Renal pelvis (tissue), 12 donors: ENCODE measurements around the gene OTULIN. TPM values are rescaled to one million over a fixed set of nuclear protein-coding genes. Genes with fewer than 3 reads are reported as not detected.

Source experiments
- DNase-seq: peaks from one replicate; pipeline ENCODE4 v3.0.0-alpha.2; 2013
- long read RNA-seq, 16 experiments: transcript quantifications; one replicate each; lab custom pipeline, GENCODE V29; 2026
- polyA plus RNA-seq, 3 donors: library from polyadenylated mRNA; unstranded; fragments of 120-200 nt; gene quantifications; one replicate each; pipeline ENCODE4 v1.2.1, GENCODE V29; 2013; ENCODE audit not compliant: insufficient read length in 3 of 3

OTULIN gene
- polyA plus RNA-seq: 10 to 100 TPM; 17.1 to 20.1 (median 18.0) TPM
- long read RNA-seq, donor 1, full-length matches to known transcripts: 3 of 23 reads
- long read RNA-seq, donor 1, partial matches to known transcripts: 20 of 23 reads
- long read RNA-seq, donor 1, other reads (novel, unspliced or antisense): 0 of 23 reads
- long read RNA-seq, donor 2, full-length matches to known transcripts: 1 of 12 reads
- long read RNA-seq, donor 2, partial matches to known transcripts: 11 of 12 reads
- long read RNA-seq, donor 2, other reads (novel, unspliced or antisense): 0 of 12 reads
- long read RNA-seq, donor 3, full-length matches to known transcripts: 1 of 1 reads
- long read RNA-seq, donor 3, partial matches to known transcripts: 0 of 1 reads
- long read RNA-seq, donor 3, other reads (novel, unspliced or antisense): 0 of 1 reads
- long read RNA-seq, donor 4, full-length matches to known transcripts: 2 of 13 reads
- long read RNA-seq, donor 4, partial matches to known transcripts: 11 of 13 reads
- long read RNA-seq, donor 4, other reads (novel, unspliced or antisense): 0 of 13 reads
- long read RNA-seq, donor 5, full-length matches to known transcripts: 2 of 2 reads
- long read RNA-seq, donor 5, partial matches to known transcripts: 0 of 2 reads
- long read RNA-seq, donor 5, other reads (novel, unspliced or antisense): 0 of 2 reads
- long read RNA-seq, donor 6, full-length matches to known transcripts: 5 of 5 reads
- long read RNA-seq, donor 6, partial matches to known transcripts: 0 of 5 reads
- long read RNA-seq, donor 6, other reads (novel, unspliced or antisense): 0 of 5 reads
- long read RNA-seq, donor 7, full-length matches to known transcripts: 3 of 27 reads
- long read RNA-seq, donor 7, partial matches to known transcripts: 19 of 27 reads
- long read RNA-seq, donor 7, other reads (novel, unspliced or antisense): 5 of 27 reads
- long read RNA-seq, donor 8, full-length matches to known transcripts: 3 of 3 reads
- long read RNA-seq, donor 8, partial matches to known transcripts: 0 of 3 reads
- long read RNA-seq, donor 8, other reads (novel, unspliced or antisense): 0 of 3 reads
- long read RNA-seq, donor 9, full-length matches to known transcripts: 5 of 12 reads
- long read RNA-seq, donor 9, partial matches to known transcripts: 7 of 12 reads
- long read RNA-seq, donor 9, other reads (novel, unspliced or antisense): 0 of 12 reads
- long read RNA-seq, donor 10, full-length matches to known transcripts: 2 of 2 reads
- long read RNA-seq, donor 10, partial matches to known transcripts: 0 of 2 reads
- long read RNA-seq, donor 10, other reads (novel, unspliced or antisense): 0 of 2 reads
- long read RNA-seq, donor 11, full-length matches to known transcripts: 4 of 19 reads
- long read RNA-seq, donor 11, partial matches to known transcripts: 15 of 19 reads
- long read RNA-seq, donor 11, other reads (novel, unspliced or antisense): 0 of 19 reads
- long read RNA-seq, donor 12, full-length matches to known transcripts: 4 of 4 reads
- long read RNA-seq, donor 12, partial matches to known transcripts: 0 of 4 reads
- long read RNA-seq, donor 12, other reads (novel, unspliced or antisense): 0 of 4 reads
- long read RNA-seq, donor 13, full-length matches to known transcripts: 5 of 22 reads
- long read RNA-seq, donor 13, partial matches to known transcripts: 17 of 22 reads
- long read RNA-seq, donor 13, other reads (novel, unspliced or antisense): 0 of 22 reads
- long read RNA-seq, donor 14, full-length matches to known transcripts: 8 of 18 reads
- long read RNA-seq, donor 14, partial matches to known transcripts: 10 of 18 reads
- long read RNA-seq, donor 14, other reads (novel, unspliced or antisense): 0 of 18 reads
- long read RNA-seq, donor 15, full-length matches to known transcripts: 2 of 8 reads
- long read RNA-seq, donor 15, partial matches to known transcripts: 6 of 8 reads
- long read RNA-seq, donor 15, other reads (novel, unspliced or antisense): 0 of 8 reads
- long read RNA-seq, donor 16, full-length matches to known transcripts: 3 of 3 reads
- long read RNA-seq, donor 16, partial matches to known transcripts: 0 of 3 reads
- long read RNA-seq, donor 16, other reads (novel, unspliced or antisense): 0 of 3 reads

DNA sequence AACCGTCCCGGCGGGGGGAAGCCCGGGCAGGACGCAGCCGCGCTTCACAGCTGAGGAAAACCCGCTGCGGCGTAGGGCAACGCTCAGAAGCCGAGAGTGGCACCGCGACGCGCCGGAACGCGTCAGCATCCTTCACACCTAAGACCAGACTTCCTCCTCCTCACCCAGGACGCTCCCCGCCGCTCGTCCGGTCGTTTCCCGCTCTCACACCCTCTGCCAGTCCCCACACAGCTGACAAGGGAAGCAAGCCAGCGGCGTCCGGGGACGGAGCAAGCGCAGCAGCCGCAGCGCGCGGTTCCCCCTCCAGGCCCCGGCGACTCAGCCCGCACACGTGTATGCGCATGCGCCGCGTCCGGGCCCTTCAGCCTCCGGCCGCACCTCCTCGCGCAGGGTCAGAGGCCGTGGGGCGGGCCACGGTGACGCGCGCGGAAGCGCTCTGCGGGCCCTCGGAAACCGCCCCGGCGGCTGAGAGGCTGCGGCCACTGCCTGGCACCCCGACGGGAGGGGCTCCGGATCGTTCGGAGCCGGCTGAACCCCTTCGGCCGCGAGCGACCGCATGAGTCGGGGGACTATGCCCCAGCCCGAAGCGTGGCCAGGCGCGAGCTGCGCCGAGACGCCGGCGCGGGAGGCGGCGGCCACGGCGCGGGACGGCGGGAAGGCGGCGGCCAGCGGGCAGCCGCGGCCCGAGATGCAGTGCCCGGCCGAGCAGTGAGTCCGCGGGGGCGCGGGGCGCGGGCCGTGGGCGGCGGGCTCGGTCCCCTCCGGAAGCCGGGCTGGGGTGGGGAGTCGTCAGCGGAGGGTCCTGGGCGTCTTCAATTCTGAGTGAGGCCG is at the start of gene OTULIN:
TSS of gene OTULIN (plus strand) at position 449 of the 831 bp plus-strand sequence. CDS start at position 557, 108 bp downstream.
- peak; percentile 90 for DNase-seq

- no peak for DNase-seq
Observed at GRCh38 chr5:14615365-14615764, 49.2 kb upstream of the OTULIN start.

- no peak for DNase-seq
Observed at GRCh38 chr5:14617441-14617840, 47.1 kb upstream of the OTULIN start.

- no peak for DNase-seq
Observed at GRCh38 chr5:14627270-14627669, 37.2 kb upstream of the OTULIN start.

GRCh38 chr5:14628346-14628745 is 36.2 kb upstream of the OTULIN start:
- peak; percentile 52 for DNase-seq

DNA sequence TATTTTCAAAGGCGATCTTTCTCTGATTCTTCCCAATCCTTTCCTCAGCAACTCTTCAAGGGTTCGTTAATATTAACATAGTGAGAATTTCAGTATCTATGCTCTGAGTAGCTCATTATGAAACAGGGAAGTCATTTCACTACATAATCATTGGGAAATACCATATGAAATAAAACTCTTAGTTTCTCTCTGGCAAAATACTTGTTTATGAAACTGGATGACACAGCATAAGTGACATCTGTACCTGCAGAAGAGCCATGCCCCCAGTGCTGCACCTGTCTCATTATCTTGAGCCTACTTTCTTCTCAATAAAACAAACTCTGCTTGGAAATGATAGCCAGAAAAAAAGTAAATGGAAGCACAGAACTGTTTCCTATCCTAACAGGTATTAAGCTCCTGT is 33.8 kb upstream of the OTULIN start:
- no peak for DNase-seq

GRCh38 chr5:14635656-14636055 is 28.9 kb upstream of the OTULIN start:
- no peak for DNase-seq

DNA sequence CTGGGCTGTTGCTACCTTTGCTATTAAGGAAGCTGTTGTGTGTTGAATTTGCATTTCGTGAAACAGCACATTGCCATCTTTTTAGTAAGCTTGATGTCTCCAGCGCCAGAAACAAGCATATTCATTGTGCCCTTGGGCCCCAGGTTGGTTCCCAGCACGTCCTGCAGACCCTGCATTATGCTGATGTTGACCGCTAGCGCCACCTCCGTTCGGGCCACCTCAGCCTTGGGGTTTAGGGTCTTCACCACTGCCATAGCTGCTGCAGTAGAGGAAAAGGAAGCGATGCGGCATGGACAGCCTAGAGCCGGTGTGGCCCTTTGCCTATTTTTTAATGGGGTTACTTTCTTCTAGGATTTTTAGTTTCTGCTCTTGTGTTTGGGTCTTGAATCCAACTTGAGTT is 23.8 kb upstream of the OTULIN start:
- no peak for DNase-seq

DNA sequence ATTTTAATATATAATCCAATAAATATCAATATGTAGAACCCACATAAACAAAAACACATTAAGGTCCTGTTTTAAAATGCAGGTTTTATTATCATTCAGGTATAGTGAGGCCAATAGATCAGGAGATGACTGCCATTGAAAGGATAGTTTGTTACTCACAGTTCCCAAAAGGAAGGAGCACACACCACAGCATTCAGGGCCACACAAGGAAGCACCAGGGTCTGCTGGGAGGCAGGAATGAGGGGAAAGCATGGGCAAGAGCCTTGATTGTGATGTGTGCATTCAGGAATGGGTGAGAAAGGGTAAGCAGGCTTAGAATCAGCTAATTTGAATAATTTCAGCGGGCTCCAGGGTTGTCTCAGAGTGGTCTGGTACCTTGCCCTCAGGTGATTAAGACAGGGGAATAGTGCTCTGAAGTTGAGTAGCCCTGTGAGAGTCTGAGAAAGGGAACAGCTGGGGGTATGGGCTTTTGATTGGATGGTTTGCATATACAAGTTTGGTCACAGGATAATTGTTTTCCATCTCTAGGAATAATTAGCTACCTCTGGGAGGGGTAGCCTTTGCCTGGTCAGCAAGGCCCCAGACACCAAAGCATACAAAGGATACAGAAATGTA is 19.8 kb upstream of the OTULIN start:
- no peak for DNase-seq

GRCh38 chr5:14650052-14650451 is 14.5 kb upstream of the OTULIN start:
- DNase-seq: no peak

- no peak for DNase-seq
Observed at GRCh38 chr5:14655146-14655741, 9.3 kb upstream of the OTULIN start.

DNA sequence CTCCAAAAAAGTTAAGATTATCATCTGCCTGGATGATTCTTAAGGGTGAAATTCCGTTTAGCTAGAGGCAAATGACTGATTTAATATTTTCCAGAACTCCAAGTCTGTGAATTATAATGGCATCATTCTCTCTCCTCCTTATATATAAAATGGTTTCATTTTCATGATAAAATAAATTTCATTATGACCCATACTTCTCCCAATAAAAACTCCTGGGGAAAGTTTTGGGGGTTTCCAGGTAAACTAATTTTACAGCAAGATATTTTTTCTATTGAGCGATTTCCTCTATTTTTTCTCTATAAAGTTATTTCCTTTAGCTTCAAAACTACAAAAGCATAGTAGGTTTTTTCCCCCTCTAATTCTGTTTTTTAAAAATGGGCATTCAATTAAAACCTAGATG is 7.6 kb upstream of the OTULIN start:
- DNase-seq: no peak

DNA sequence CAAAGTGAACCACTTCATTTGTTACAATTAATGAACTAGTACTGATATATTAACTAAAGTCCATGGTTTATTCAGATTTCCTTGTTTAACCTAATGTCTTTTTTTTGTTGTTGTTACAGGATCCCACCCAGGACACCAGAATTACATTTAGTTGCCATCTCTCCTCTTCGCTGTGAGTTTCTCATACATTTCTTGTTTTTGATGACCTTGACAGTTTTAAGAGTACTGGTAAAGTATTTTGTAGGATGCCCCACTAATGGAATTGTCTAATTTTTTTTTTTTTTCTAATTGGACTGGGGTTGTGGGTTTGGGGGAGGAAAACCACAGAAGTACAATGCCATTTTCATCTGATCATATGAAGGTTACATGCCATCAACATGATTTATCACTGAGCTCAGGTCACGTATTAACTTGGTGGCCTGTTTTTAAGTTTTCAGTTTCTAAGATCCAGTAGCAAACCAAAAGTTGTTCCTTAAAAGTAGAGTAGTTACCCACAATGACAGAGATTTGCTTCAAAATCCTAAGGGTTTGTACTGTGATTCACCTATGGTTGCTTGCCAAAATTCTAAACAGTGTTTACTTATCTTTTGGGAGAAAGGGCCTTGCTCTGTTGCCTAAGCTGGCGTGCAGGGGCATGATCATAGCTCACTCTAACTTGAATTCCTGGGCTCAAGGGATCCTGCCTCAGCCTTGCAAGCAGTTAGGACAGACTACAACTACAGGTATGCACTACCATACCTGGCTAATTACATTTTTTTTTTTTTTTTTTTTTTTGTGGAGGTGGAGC is 4.5 kb upstream of the OTULIN start:
- DNase-seq: no peak

GRCh38 chr5:14660833-14661232 is 3.7 kb upstream of the OTULIN start:
- DNase-seq: no peak

- DNase-seq: no peak
Observed at GRCh38 chr5:14662721-14663260, 1.7 kb upstream of the OTULIN start.

- DNase-seq: no peak
Observed at GRCh38 chr5:14663734-14664269, 716 bp upstream of the OTULIN start.
